GM12878 (cell line): ENCODE results near the gene KRT86. TPM values are rescaled to one million over a fixed set of nuclear protein-coding genes. Genes with fewer than 3 reads are reported as not detected.

Experiments
- ATAC-seq: fragments of 200-7000 bp; cut with Tn5 transposase; 3 replicates; pipeline ENCODE4 v1.9.1; 2020; ENCODE audit warnings: mild to moderate bottlenecking, moderate library complexity
- BruUV-seq: library from RNA; stranded (reverse); fragments of 400-500 nt; replicated peaks from 2 replicates; lab custom pipeline; 2021; lab: Mats Ljungman, UMichigan
- CTCF ChIA-PET: fragments of 300-600 bp; sonication (Branson Sonifier 250); formaldehyde crosslinking; extraction: SDS; loops from one replicate; lab custom pipeline; 2021; ENCODE audit warnings: inconsistent platforms; lab: Yijun Ruan, JAX
- POLR2A ChIA-PET: fragments of 350-600 bp; formaldehyde crosslinking; extraction: SDS; loops from one replicate; lab custom pipeline; 2021; ENCODE audit warnings: inconsistent platforms; lab: Charles Lee
- RAD21 ChIA-PET: fragments of 300-600 bp; sonication (Branson Sonifier 250); formaldehyde crosslinking; loops from one replicate; lab custom pipeline; 2023; ENCODE audit warnings: antibody characterized with exemption; ENCODE audit not compliant: unreplicated experiment; lab: Charles Lee
- SMC1A ChIA-PET: fragments of 300-600 bp; sonication (Branson Sonifier 250); formaldehyde crosslinking; loops from one replicate; lab custom pipeline; 2023; ENCODE audit not compliant: unreplicated experiment, uncharacterized antibody; lab: Charles Lee
- DNase-seq: peaks from one replicate; pipeline ENCODE4 v3.0.0-alpha.2; 2011; ENCODE audit warnings: low read depth, low spot score
- FAIRE-seq: peaks from 3 replicates; lab custom pipeline; 2011; peaks lifted over from hg19 to GRCh38; lab: Jason Lieb, UNC
- H2AFZ ChIP-seq: 2 replicates; pipeline ENCODE4 v1.6.0; 2011; ENCODE audit warnings: low read depth, low read length, control low read depth; ENCODE audit not compliant: control insufficient read depth
- H3K27ac ChIP-seq: 2 replicates; pipeline ENCODE4 v1.5.1; 2011; ENCODE audit warnings: control low read depth; ENCODE audit not compliant: control insufficient read depth, insufficient read depth
- H3K27me3 ChIP-seq, 2 experiments: replicated peaks in 1 of 2; 2 replicates each; pipeline versions ENCODE4 v1.6.0 to v1.6.1; 2011; ENCODE audit warnings: low read length in 1 of 2; ENCODE audit not compliant: control insufficient read depth in 2 of 2, insufficient read depth in 2 of 2
- H3K36me3 ChIP-seq, 2 experiments: 2 replicates each; pipeline ENCODE4 v1.5.1; 2011; ENCODE audit warnings: low read length in 1 of 2; ENCODE audit not compliant: control insufficient read depth in 2 of 2, insufficient read depth in 2 of 2
- H3K4me1 ChIP-seq: 2 replicates; pipeline ENCODE4 v1.6.1; 2011; ENCODE audit warnings: mild to moderate bottlenecking, low read length, moderate library complexity, mixed read lengths; ENCODE audit not compliant: control insufficient read depth, insufficient read depth
- H3K4me2 ChIP-seq: 2 replicates; pipeline ENCODE4 v1.6.0; 2011; ENCODE audit warnings: control low read depth; ENCODE audit not compliant: control insufficient read depth, insufficient read depth
- H3K4me3 ChIP-seq: fragments of 200-600 bp; sonication (generic); 2 replicates; pipeline ENCODE4 v1.5.1; 2016
- H3K79me2 ChIP-seq: 2 replicates; pipeline ENCODE4 v1.6.0; 2011; ENCODE audit warnings: low read length; ENCODE audit not compliant: control insufficient read depth, insufficient read depth
- H3K9ac ChIP-seq: 2 replicates; pipeline ENCODE4 v1.8.0; 2011; ENCODE audit warnings: low read length, control low read depth, mixed read lengths; ENCODE audit not compliant: control insufficient read depth, insufficient read depth
- H3K9me3 ChIP-seq: replicated peaks from 3 replicates; pipeline ENCODE4 v1.5.1; 2011; ENCODE audit warnings: mild to moderate bottlenecking, low read length; ENCODE audit not compliant: control insufficient read depth, insufficient read depth
- H4K20me1 ChIP-seq: 2 replicates; pipeline ENCODE4 v1.6.0; 2011; ENCODE audit not compliant: control insufficient read depth, insufficient read depth
- BCL3 ChIP-seq: IDR thresholded peaks from 2 replicates; pipeline ENCODE4 v1.6.1; 2011; ENCODE audit warnings: borderline replicate concordance, low read depth, mild to moderate bottlenecking, moderate library complexity, low read length; ENCODE audit not compliant: insufficient read depth, poor library complexity, severe bottlenecking
- CREM ChIP-seq: IDR thresholded peaks from 2 replicates; pipeline ENCODE4 v1.6.1; 2014; ENCODE audit warnings: antibody characterized with exemption, low read depth
- PKNOX1 ChIP-seq: fragments of 450-650 bp; IDR thresholded peaks from 2 replicates; pipeline ENCODE4 v1.6.1; 2016; ENCODE audit warnings: mild to moderate bottlenecking
- SMAD5 ChIP-seq: IDR thresholded peaks from 2 replicates; pipeline ENCODE4 v1.6.1; 2016; ENCODE audit warnings: antibody characterized with exemption, low read depth
- ZNF217 ChIP-seq: fragments of 450-650 bp; IDR thresholded peaks from 2 replicates; pipeline ENCODE4 v1.6.1; 2017; ENCODE audit warnings: antibody characterized with exemption, mild to moderate bottlenecking
- ZNF384 ChIP-seq: IDR thresholded peaks from 2 replicates; pipeline ENCODE4 v1.6.1; 2012; ENCODE audit warnings: low read depth, mild to moderate bottlenecking, low read length, improper control_type of control experiment, borderline replicate concordance
- WGBS: methylation state at CpG from one replicate; pipeline ENCODE4 v1.1.6; 2016; ENCODE audit warnings: low lambda C conversion rate; ENCODE audit not compliant: insufficient replicate concordance, insufficient coverage; ENCODE audit errors: missing lambda C conversion rate; 5-methylcytosine and 5-hydroxymethylcytosine counted together
- in situ Hi-C: fragments of 300-500 bp; cut with MboI; formaldehyde crosslinking; loops from 9 replicates; pipeline ENCODE4 v1.14.3; 2018; ENCODE audit warnings: mixed read lengths
- intact Hi-C: fragments of 100-400 bp; cut with micrococcal nuclease; formaldehyde crosslinking; loops from one replicate; pipeline ENCODE4 v1.14.2; 2022; ENCODE audit not compliant: unreplicated experiment
- polyA plus RNA-seq, 11 experiments: library from polyadenylated mRNA; depleted of rRNA in 4 of 11; unstranded in 6 of 11; stranded (reverse) in 5 of 11; fragments of >200 nt; fragmentation: Nextera tagmentation in 4 of 11; fragmentation: Illumina TruSeq in 1 of 11; extraction: Ambion mirVana in 4 of 11; extraction: Trizol in 1 of 11; gene quantifications; 1 replicate in 1 of 11; 2 replicates in 10 of 11; pipeline versions ENCODE4 v1.2.1 to v1.2.3, GENCODE V29; 2011 to 2016; ENCODE audit warnings: inconsistent platforms in 2 of 11, missing spikeins in 2 of 11, low read depth in 1 of 11
- total RNA-seq, 4 experiments: library from RNA; depleted of rRNA in 3 of 4; stranded (reverse); fragments of >200 nt in 3 of 4; fragmentation: Illumina TruSeq in 1 of 4; extraction: Trizol in 1 of 4; gene quantifications; 2 replicates each; pipeline versions ENCODE4 v1.2.1 to v1.2.3, GENCODE V29; 2013 to 2021
- TF ChIP-seq, protein P1 (sequence below): fragments of 450-650 bp; IDR thresholded peaks from 2 replicates; pipeline ENCODE4 v1.6.1; 2018; ENCODE audit warnings: mild to moderate bottlenecking, low read depth, moderate library complexity; ENCODE audit not compliant: partially characterized antibody
- TF ChIP-seq, protein P2 (sequence below): fragments of 450-650 bp; IDR thresholded peaks from 2 replicates; pipeline ENCODE4 v1.6.1; 2017; ENCODE audit warnings: low read depth, mild to moderate bottlenecking, moderate library complexity

Gene KRT86
- total and polyA plus RNA-seq, 10 of the 15 experiments (the other 5 are each of a cell fraction or from before 2014, with no cell fraction given): 0.11 to 0.54 (median 0.18) TPM; not detected in 4

GRCh38 chr12:52355176-52355575 lies 80.7 kb downstream of the KRT86 start:
- ATAC-seq (no peak), DNase-seq (no peak), FAIRE-seq (no peak)
- Histone ChIP-seq H3K27ac (no peak overlapping the region), H3K4me2 (no peak overlapping the region), H3K9ac (no peak overlapping the region), H4K20me1 (no peaks in the 10 kb centered on the region), H3K4me1 (peaks cover 12% of the 10 kb centered on the region), H3K79me2 (no peaks in the 10 kb centered on the region), H3K27me3 (peaks cover 0 to 3% of the 10 kb centered on the region in 2 experiments; a peak in 1 of 4 replicates), H2AFZ (no peak overlapping the region), H3K9me3 (no peaks in the 10 kb centered on the region), H3K36me3 (no peaks in the 10 kb centered on the region)
- no TSS peak for BruUV-seq
- intact Hi-C loops: no loop called here
- ChIA-PET RAD21 (no interaction called here), SMC1A (no interaction called here), CTCF (interaction anchor here (1.3 kb wide), 1 partner anchor 9 kb away, joined by 4 read pairs; no protein-coding TSS in a partner anchor), POLR2A (interaction anchor here (0.6 kb wide), 1 partner anchor 1316 kb away, joined by 6 read pairs; no protein-coding TSS in a partner anchor)
- WGBS: 70% methylated on average over 8 of the region's 8 CpGs
- in situ Hi-C loops: no loop called here
- TF ChIP-seq, protein P1, sequence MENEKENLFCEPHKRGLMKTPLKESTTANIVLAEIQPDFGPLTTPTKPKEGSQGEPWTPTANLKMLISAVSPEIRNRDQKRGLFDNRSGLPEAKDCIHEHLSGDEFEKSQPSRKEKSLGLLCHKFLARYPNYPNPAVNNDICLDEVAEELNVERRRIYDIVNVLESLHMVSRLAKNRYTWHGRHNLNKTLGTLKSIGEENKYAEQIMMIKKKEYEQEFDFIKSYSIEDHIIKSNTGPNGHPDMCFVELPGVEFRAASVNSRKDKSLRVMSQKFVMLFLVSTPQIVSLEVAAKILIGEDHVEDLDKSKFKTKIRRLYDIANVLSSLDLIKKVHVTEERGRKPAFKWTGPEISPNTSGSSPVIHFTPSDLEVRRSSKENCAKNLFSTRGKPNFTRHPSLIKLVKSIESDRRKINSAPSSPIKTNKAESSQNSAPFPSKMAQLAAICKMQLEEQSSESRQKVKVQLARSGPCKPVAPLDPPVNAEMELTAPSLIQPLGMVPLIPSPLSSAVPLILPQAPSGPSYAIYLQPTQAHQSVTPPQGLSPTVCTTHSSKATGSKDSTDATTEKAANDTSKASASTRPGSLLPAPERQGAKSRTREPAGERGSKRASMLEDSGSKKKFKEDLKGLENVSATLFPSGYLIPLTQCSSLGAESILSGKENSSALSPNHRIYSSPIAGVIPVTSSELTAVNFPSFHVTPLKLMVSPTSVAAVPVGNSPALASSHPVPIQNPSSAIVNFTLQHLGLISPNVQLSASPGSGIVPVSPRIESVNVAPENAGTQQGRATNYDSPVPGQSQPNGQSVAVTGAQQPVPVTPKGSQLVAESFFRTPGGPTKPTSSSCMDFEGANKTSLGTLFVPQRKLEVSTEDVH: no peak
- TF ChIP-seq, all 136 proteins: peak for 0
- H3K4me3 ChIP-seq: no peak overlapping the region

DNA sequence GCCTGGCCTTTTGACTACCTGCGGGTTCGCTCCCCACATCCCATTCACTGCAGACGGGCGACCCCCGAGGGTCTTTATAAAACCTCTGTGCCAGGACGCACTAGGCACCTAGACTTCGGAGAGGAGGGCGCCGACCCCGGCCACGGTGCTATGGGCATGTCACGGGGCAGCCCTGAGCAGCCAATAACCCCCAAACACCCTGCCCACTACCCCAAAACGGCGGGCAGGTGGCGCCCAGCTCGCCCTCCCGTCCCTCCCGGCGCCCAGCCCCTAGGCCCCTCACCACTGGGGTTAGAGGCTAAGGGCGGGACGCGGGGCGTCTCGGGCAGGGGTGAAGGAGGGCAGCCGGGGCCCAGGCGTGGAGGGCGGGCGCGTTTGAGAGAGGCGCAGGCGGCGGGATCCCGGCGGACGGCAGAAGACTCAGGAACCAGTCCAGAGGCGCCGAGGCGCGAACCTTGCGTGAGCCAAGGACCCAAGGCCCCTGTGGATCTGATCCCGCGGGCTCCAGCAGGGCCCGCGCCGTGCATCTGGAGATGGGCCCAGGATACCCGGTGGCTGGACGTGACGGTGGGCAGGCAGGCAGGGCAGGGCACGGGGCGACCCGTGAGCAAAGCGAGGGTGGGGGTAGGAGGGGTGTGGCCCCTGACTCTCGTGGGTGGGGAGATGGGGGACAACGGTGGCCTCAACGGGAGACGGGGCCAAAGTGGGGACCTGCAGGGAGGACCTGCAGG lies 81.8 kb downstream of the KRT86 start:
- ChIA-PET POLR2A (no interaction called here), SMC1A (no interaction called here), CTCF (interaction anchor here (1.3 kb wide), 1 partner anchor 8 kb away, joined by 4 read pairs; no protein-coding TSS in a partner anchor), RAD21 (no interaction called here)
- Histone ChIP-seq H3K4me3 (no peak overlapping the region), H3K4me2 (no peak overlapping the region), H3K9me3 (no peaks in the 10 kb centered on the region), H3K36me3 (no peaks in the 10 kb centered on the region), H3K4me1 (peaks cover 12% of the 10 kb centered on the region), H3K9ac (no peak overlapping the region), H3K27ac (no peak overlapping the region), H4K20me1 (no peaks in the 10 kb centered on the region), H3K79me2 (no peaks in the 10 kb centered on the region), H3K27me3 (0 out of 4 replicates have a peak, but pooled peaks cover 0 to 3% of the 10 kb centered on the region in 2 experiments), H2AFZ (no peak overlapping the region)
- FAIRE-seq (no peak), ATAC-seq (no peak), DNase-seq (no peak)
- intact Hi-C loops: no loop called here
- no TSS peak for BruUV-seq
- in situ Hi-C loops: no loop called here
- 61% methylated on average over 34 of the region's 56 CpGs for WGBS
- TF ChIP-seq, protein P2, sequence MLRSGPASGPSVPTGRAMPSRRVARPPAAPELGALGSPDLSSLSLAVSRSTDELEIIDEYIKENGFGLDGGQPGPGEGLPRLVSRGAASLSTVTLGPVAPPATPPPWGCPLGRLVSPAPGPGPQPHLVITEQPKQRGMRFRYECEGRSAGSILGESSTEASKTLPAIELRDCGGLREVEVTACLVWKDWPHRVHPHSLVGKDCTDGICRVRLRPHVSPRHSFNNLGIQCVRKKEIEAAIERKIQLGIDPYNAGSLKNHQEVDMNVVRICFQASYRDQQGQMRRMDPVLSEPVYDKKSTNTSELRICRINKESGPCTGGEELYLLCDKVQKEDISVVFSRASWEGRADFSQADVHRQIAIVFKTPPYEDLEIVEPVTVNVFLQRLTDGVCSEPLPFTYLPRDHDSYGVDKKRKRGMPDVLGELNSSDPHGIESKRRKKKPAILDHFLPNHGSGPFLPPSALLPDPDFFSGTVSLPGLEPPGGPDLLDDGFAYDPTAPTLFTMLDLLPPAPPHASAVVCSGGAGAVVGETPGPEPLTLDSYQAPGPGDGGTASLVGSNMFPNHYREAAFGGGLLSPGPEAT: no peak
- TF ChIP-seq ZNF384 (no peak), BCL3 (no peak), ZNF217 (no peak), PKNOX1 (no peak), CREM (no peak), SMAD5 (no peak)
